WTC11 (cell line): ENCODE data around the gene ARMC2. TPM values are rescaled to one million over a fixed set of nuclear protein-coding genes. Genes with fewer than 3 reads are reported as not detected.
"Not testable (repeated sequence)": the region's sequence is repeated elsewhere in the genome, so short reads cannot be mapped to it uniquely, and the experiment has no call there.

ENCODE experiments used
- ATAC-seq: fragments of 200-7000 bp; cut with Tn5 transposase; 2 replicates; pipeline ENCODE4 v1.10.0; 2021; ENCODE audit warnings: mild to moderate bottlenecking, moderate library complexity
- CTCF ChIA-PET: fragments of 300-600 bp; sonication (Branson Sonifier 250); formaldehyde crosslinking; loops from one replicate; lab custom pipeline; 2021; ENCODE audit warnings: antibody characterized with exemption; lab: Charles Lee
- POLR2A ChIA-PET: fragments of 350-600 bp; sonication (Branson Sonifier 250); formaldehyde crosslinking; loops from one replicate; lab custom pipeline; 2021; ENCODE audit warnings: antibody characterized with exemption; lab: Charles Lee
- DNase-seq: peaks from one replicate; pipeline ENCODE4 v3.0.0; 2021; ENCODE audit warnings: low spot score
- H3K27ac Mint-ChIP-seq: 2 replicates; pipeline ENCODE4 v1.8.0; 2021; ENCODE audit warnings: mixed read lengths
- H3K27me3 Mint-ChIP-seq: 2 replicates; pipeline ENCODE4 v1.8.0; 2021; ENCODE audit warnings: low read depth, mild to moderate bottlenecking, moderate library complexity, mixed read lengths
- H3K36me3 Mint-ChIP-seq: 2 replicates; pipeline ENCODE4 v1.8.0; 2021; ENCODE audit warnings: mixed read lengths
- H3K4me1 Mint-ChIP-seq: 2 replicates; pipeline ENCODE4 v1.8.0; 2022; ENCODE audit warnings: mixed read lengths
- H3K4me3 Mint-ChIP-seq: 2 replicates; pipeline ENCODE4 v1.8.0; 2021; ENCODE audit warnings: mild to moderate bottlenecking, moderate library complexity, mixed read lengths
- H3K9me3 Mint-ChIP-seq: 2 replicates; pipeline ENCODE4 v1.8.0; 2021; ENCODE audit warnings: mixed read lengths
- ATF1 ChIP-seq: sonication (generic); formaldehyde crosslinking; IDR thresholded peaks from 2 replicates; pipeline ENCODE4 v1.8.1; 2023; ENCODE audit warnings: mild to moderate bottlenecking, moderate library complexity, missing genetic modification reagents
- OVOL2 ChIP-seq: fragments of 250-450 bp; sonication (Bioruptor Pico); IDR thresholded peaks from 2 replicates; pipeline ENCODE4 v1.9.0; 2021; ENCODE audit warnings: mild to moderate bottlenecking, borderline replicate concordance
- TEAD4 ChIP-seq: sonication (generic); formaldehyde crosslinking; IDR thresholded peaks from 2 replicates; pipeline ENCODE4 v1.8.0; 2022; ENCODE audit warnings: mild to moderate bottlenecking, missing genetic modification reagents
- ZNF138 ChIP-seq: sonication (generic); formaldehyde crosslinking; conservative IDR thresholded peaks from 2 replicates; pipeline ENCODE4 v1.8.1; 2022; ENCODE audit warnings: mild to moderate bottlenecking, moderate library complexity, missing genetic modification reagents
- ZNF263 ChIP-seq: sonication (generic); formaldehyde crosslinking; IDR thresholded peaks from 2 replicates; pipeline ENCODE4 v1.8.1; 2022; ENCODE audit warnings: low read depth, mild to moderate bottlenecking, moderate library complexity, missing genetic modification reagents
- ZNF396 ChIP-seq: fragments of 250-450 bp; sonication (Bioruptor Pico); IDR thresholded peaks from 2 replicates; pipeline ENCODE4 v1.8.0; 2021; ENCODE audit warnings: mild to moderate bottlenecking, moderate library complexity, borderline replicate concordance
- ZNF671 ChIP-seq: fragments of 250-450 bp; sonication (Bioruptor Pico); IDR thresholded peaks from 2 replicates; pipeline ENCODE4 v1.8.0; 2021; ENCODE audit warnings: mild to moderate bottlenecking
- total RNA-seq: library from RNA; stranded (reverse); gene quantifications from 3 replicates; pipeline ENCODE4 v1.2.3, GENCODE V29; 2021
- TF ChIP-seq, protein P1 (sequence below): sonication (generic); formaldehyde crosslinking; conservative IDR thresholded peaks from 2 replicates; pipeline ENCODE4 v1.8.1; 2023; ENCODE audit warnings: mild to moderate bottlenecking, low read depth, missing genetic modification reagents, moderate library complexity
- TF ChIP-seq, protein P2 (sequence below): sonication (generic); formaldehyde crosslinking; IDR thresholded peaks from 2 replicates; pipeline ENCODE4 v1.8.1; 2022; ENCODE audit warnings: mild to moderate bottlenecking, moderate library complexity, missing genetic modification reagents
- TF ChIP-seq, protein P3 (sequence below): fragments of 250-450 bp; sonication (Bioruptor Pico); IDR thresholded peaks from 2 replicates; pipeline ENCODE4 v1.9.0; 2021; ENCODE audit warnings: mild to moderate bottlenecking
- TF ChIP-seq, protein P4 (sequence below): fragments of 250-450 bp; sonication (Bioruptor Pico); IDR thresholded peaks from 2 replicates; pipeline ENCODE4 v1.9.0; 2021; ENCODE audit warnings: mild to moderate bottlenecking
- TF ChIP-seq, protein P5 (sequence below): sonication (generic); formaldehyde crosslinking; IDR thresholded peaks from 2 replicates; pipeline ENCODE4 v1.8.0; 2023; ENCODE audit warnings: missing genetic modification reagents, mild to moderate bottlenecking, borderline replicate concordance
- TF ChIP-seq, protein P6 (sequence below): sonication (generic); formaldehyde crosslinking; IDR thresholded peaks from 2 replicates; pipeline ENCODE4 v1.8.1; 2023; ENCODE audit warnings: mild to moderate bottlenecking, missing genetic modification reagents, moderate library complexity
- TF ChIP-seq, protein P7 (sequence below): sonication (generic); formaldehyde crosslinking; IDR thresholded peaks from 2 replicates; pipeline ENCODE4 v1.8.0; 2022; ENCODE audit warnings: mild to moderate bottlenecking, missing genetic modification reagents

ARMC2 gene
- total RNA-seq, 1 experiment from 2014 or later: 5.2 TPM

DNA sequence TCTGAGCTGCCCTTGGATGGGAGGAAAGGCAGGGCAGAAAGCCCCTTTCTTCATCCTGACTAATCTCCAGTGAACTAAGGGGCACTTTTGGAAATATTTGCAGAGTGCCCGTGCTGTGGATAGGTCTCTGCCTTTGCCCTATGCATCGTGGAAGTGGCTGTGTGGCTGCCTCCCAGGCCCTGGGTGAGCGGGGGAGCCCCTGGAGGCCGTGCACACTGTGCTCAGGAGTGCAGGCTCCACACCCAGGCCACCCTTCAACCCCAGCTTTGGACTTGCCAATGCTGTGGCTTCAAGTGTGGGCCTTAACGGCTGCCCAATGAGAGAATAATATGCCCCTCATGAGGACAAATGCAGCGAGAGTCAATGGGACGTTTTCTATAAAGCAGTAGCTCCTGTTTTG lies 36.7 kb upstream of the ARMC2 start:
- TF ChIP-seq, protein P1, sequence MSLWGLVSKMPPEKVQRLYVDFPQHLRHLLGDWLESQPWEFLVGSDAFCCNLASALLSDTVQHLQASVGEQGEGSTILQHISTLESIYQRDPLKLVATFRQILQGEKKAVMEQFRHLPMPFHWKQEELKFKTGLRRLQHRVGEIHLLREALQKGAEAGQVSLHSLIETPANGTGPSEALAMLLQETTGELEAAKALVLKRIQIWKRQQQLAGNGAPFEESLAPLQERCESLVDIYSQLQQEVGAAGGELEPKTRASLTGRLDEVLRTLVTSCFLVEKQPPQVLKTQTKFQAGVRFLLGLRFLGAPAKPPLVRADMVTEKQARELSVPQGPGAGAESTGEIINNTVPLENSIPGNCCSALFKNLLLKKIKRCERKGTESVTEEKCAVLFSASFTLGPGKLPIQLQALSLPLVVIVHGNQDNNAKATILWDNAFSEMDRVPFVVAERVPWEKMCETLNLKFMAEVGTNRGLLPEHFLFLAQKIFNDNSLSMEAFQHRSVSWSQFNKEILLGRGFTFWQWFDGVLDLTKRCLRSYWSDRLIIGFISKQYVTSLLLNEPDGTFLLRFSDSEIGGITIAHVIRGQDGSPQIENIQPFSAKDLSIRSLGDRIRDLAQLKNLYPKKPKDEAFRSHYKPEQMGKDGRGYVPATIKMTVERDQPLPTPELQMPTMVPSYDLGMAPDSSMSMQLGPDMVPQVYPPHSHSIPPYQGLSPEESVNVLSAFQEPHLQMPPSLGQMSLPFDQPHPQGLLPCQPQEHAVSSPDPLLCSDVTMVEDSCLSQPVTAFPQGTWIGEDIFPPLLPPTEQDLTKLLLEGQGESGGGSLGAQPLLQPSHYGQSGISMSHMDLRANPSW (CRISPR knock-in tag): no peak
- TF ChIP-seq ZNF396 (CRISPR knock-in tag) (no peak), ATF1 (CRISPR knock-in tag) (no peak), TEAD4 (CRISPR knock-in tag) (no peak), OVOL2 (no peak), ZNF671 (CRISPR knock-in tag) (no peak), ZNF138 (no peak), ZNF263 (CRISPR knock-in tag) (no peak)
- TF ChIP-seq, protein P2, sequence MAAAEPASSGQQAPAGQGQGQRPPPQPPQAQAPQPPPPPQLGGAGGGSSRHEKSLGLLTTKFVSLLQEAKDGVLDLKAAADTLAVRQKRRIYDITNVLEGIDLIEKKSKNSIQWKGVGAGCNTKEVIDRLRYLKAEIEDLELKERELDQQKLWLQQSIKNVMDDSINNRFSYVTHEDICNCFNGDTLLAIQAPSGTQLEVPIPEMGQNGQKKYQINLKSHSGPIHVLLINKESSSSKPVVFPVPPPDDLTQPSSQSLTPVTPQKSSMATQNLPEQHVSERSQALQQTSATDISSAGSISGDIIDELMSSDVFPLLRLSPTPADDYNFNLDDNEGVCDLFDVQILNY: no peak
- TF ChIP-seq, protein P3, sequence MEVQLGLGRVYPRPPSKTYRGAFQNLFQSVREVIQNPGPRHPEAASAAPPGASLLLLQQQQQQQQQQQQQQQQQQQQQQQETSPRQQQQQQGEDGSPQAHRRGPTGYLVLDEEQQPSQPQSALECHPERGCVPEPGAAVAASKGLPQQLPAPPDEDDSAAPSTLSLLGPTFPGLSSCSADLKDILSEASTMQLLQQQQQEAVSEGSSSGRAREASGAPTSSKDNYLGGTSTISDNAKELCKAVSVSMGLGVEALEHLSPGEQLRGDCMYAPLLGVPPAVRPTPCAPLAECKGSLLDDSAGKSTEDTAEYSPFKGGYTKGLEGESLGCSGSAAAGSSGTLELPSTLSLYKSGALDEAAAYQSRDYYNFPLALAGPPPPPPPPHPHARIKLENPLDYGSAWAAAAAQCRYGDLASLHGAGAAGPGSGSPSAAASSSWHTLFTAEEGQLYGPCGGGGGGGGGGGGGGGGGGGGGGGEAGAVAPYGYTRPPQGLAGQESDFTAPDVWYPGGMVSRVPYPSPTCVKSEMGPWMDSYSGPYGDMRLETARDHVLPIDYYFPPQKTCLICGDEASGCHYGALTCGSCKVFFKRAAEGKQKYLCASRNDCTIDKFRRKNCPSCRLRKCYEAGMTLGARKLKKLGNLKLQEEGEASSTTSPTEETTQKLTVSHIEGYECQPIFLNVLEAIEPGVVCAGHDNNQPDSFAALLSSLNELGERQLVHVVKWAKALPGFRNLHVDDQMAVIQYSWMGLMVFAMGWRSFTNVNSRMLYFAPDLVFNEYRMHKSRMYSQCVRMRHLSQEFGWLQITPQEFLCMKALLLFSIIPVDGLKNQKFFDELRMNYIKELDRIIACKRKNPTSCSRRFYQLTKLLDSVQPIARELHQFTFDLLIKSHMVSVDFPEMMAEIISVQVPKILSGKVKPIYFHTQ (CRISPR knock-in tag): no peak
- TF ChIP-seq, protein P4, sequence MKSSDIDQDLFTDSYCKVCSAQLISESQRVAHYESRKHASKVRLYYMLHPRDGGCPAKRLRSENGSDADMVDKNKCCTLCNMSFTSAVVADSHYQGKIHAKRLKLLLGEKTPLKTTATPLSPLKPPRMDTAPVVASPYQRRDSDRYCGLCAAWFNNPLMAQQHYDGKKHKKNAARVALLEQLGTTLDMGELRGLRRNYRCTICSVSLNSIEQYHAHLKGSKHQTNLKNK (CRISPR knock-in tag): no peak
- TF ChIP-seq, protein P5, sequence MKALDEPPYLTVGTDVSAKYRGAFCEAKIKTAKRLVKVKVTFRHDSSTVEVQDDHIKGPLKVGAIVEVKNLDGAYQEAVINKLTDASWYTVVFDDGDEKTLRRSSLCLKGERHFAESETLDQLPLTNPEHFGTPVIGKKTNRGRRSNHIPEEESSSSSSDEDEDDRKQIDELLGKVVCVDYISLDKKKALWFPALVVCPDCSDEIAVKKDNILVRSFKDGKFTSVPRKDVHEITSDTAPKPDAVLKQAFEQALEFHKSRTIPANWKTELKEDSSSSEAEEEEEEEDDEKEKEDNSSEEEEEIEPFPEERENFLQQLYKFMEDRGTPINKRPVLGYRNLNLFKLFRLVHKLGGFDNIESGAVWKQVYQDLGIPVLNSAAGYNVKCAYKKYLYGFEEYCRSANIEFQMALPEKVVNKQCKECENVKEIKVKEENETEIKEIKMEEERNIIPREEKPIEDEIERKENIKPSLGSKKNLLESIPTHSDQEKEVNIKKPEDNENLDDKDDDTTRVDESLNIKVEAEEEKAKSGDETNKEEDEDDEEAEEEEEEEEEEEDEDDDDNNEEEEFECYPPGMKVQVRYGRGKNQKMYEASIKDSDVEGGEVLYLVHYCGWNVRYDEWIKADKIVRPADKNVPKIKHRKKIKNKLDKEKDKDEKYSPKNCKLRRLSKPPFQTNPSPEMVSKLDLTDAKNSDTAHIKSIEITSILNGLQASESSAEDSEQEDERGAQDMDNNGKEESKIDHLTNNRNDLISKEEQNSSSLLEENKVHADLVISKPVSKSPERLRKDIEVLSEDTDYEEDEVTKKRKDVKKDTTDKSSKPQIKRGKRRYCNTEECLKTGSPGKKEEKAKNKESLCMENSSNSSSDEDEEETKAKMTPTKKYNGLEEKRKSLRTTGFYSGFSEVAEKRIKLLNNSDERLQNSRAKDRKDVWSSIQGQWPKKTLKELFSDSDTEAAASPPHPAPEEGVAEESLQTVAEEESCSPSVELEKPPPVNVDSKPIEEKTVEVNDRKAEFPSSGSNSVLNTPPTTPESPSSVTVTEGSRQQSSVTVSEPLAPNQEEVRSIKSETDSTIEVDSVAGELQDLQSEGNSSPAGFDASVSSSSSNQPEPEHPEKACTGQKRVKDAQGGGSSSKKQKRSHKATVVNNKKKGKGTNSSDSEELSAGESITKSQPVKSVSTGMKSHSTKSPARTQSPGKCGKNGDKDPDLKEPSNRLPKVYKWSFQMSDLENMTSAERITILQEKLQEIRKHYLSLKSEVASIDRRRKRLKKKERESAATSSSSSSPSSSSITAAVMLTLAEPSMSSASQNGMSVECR (CRISPR knock-in tag): no peak
- TF ChIP-seq, protein P6, sequence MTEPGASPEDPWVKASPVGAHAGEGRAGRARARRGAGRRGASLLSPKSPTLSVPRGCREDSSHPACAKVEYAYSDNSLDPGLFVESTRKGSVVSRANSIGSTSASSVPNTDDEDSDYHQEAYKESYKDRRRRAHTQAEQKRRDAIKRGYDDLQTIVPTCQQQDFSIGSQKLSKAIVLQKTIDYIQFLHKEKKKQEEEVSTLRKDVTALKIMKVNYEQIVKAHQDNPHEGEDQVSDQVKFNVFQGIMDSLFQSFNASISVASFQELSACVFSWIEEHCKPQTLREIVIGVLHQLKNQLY: no peak
- TF ChIP-seq, protein P7, sequence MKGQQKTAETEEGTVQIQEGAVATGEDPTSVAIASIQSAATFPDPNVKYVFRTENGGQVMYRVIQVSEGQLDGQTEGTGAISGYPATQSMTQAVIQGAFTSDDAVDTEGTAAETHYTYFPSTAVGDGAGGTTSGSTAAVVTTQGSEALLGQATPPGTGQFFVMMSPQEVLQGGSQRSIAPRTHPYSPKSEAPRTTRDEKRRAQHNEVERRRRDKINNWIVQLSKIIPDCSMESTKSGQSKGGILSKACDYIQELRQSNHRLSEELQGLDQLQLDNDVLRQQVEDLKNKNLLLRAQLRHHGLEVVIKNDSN (CRISPR knock-in tag): no peak
- Mint-ChIP-seq H3K4me3 (no peak overlapping the region), H3K4me1 (no peaks in the 10 kb centered on the region), H3K27me3 (peaks cover 6% of the 10 kb centered on the region; the same call in 1 of the 2 replicates), H3K36me3 (peaks cover 2% of the 10 kb centered on the region; the same call in 1 of the 2 replicates), H3K9me3 (peaks cover 12% of the 10 kb centered on the region), H3K27ac (no peak overlapping the region)
- CTCF ChIA-PET: no interaction called here
- no peak for ATAC-seq
- POLR2A ChIA-PET: no interaction called here
- no peak for DNase-seq

DNA sequence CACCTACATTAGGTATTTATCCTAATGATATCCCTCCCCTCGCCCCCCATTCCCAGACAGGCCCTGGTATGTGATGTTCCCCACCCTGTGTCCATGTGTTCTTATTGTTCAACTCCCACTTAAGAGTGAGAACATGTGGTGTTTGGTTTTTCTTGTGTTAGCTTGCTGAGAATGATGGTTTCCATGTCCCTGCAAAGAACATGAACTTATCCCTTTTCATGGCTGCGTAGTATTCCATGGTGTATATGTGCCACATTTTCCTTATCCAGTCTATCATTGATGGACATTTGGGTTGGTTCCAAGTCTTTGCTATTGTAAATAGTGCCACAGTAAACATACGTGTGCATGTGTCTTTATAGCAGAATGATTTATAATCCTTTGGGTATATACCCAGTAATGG lies 35.0 kb upstream of the ARMC2 start:
- H3K27ac Mint-ChIP-seq, ATAC-seq, DNase-seq, H3K4me3 Mint-ChIP-seq, H3K4me1 Mint-ChIP-seq, POLR2A ChIA-PET, CTCF ChIA-PET: not testable (repeated sequence)
- H3K27me3 Mint-ChIP-seq: peaks cover 12% of the 10 kb centered on the region
- H3K36me3 Mint-ChIP-seq: peaks cover 16% of the 10 kb centered on the region
- peaks cover 28% of the 10 kb centered on the region for H3K9me3 Mint-ChIP-seq

DNA sequence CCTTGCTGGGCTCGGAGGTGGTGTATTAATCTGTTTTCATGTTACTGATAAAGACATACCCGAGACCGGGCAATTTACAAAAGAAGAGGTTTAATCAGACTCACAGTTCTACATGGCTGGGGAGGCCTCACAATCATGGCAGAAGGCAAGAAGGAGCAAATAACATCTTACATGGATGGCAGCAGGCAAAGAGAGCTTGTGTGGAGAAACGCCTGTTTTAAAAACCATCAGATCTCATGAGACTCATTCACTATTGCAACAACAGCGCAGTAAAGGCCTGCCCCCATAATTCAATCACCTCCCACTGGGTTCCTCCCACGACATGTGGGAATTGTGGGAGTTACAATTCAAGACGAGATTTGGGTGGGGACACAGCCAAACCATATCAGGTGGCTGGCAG lies 30.9 kb upstream of the ARMC2 start:
- CTCF ChIA-PET, H3K27ac Mint-ChIP-seq: not testable (repeated sequence)

More for the DNA sequence above, 30.9 kb upstream of the ARMC2 start:
- H3K4me3 Mint-ChIP-seq, H3K4me1 Mint-ChIP-seq, POLR2A ChIA-PET, DNase-seq, ATAC-seq: not testable (repeated sequence)
- Mint-ChIP-seq H3K9me3 (peaks cover 38% of the 10 kb centered on the region), H3K36me3 (peaks cover 18% of the 10 kb centered on the region), H3K27me3 (peaks cover 12% of the 10 kb centered on the region)
